HUES6 (cell line): ENCODE data around the gene BTBD17.

ENCODE experiments used
- H3K27ac ChIP-seq: 2 replicates; pipeline ENCODE4 v1.7.0; 2013; ENCODE audit warnings: low read depth, mild to moderate bottlenecking, low read length, inconsistent platforms
- H3K27me3 ChIP-seq: 2 replicates; pipeline ENCODE4 v1.6.1; 2013; ENCODE audit warnings: low read length; ENCODE audit not compliant: control insufficient read depth, insufficient read depth
- H3K36me3 ChIP-seq: 2 replicates; pipeline ENCODE4 v1.6.1; 2013; ENCODE audit warnings: low read length; ENCODE audit not compliant: control insufficient read depth, insufficient read depth
- H3K4me1 ChIP-seq: 2 replicates; pipeline ENCODE4 v1.6.1; 2013; ENCODE audit warnings: low read length; ENCODE audit not compliant: control insufficient read depth, insufficient read depth
- H3K4me3 ChIP-seq: 2 replicates; pipeline ENCODE4 v1.5.1; 2013; ENCODE audit warnings: low read depth, low read length
- H3K9ac ChIP-seq: one replicate; pipeline ENCODE4 v1.6.1; 2013; ENCODE audit warnings: mild to moderate bottlenecking, low read length
- H3K9me3 ChIP-seq: 2 replicates; pipeline ENCODE4 v1.6.1; 2013; ENCODE audit warnings: low read depth, low read length; ENCODE audit not compliant: control insufficient read depth, insufficient read depth

BTBD17 gene

DNA sequence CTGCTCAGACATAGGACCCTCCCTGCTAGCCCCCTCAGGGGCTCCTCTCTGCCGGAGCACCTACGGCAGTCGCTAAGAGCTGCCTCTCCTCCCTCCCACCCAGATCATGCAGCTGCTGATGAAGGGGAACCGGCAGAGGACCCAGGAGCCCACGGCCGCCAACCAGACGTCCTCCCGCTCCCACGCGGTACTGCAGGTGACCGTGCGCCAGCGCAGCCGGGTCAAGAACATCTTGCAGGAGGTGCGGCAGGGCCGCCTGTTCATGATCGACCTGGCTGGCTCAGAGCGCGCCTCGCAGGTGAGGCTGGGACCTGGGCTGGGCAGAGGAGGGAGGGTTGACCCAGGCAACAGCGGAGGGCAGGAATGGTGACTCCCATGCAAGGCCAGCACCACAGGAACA lies 17.0 kb downstream of the BTBD17 start:
- H3K27ac ChIP-seq: no peak overlapping the region
- peaks cover 21% of the 10 kb centered on the region; the same call in 1 of the 2 replicates for H3K27me3 ChIP-seq

GRCh38 chr17:74343526-74344284 lies 18.0 kb downstream of the BTBD17 start:
- Histone ChIP-seq H3K4me3 (no peak overlapping the region), H3K27me3 (peaks cover 13% of the 10 kb centered on the region; the same call in 1 of the 2 replicates), H3K27ac (no peak overlapping the region), H3K9me3 (no peaks in the 10 kb centered on the region), H3K9ac (no peak overlapping the region), H3K4me1 (no peaks in the 10 kb centered on the region; the same call in 1 of the 2 replicates), H3K36me3 (no peaks in the 10 kb centered on the region)

More for the DNA sequence above, 17.0 kb downstream of the BTBD17 start:
- no peak overlapping the region for H3K4me3 ChIP-seq
- no peaks in the 10 kb centered on the region for H3K9me3 ChIP-seq
- no peak overlapping the region for H3K9ac ChIP-seq
- H3K4me1 ChIP-seq: no peaks in the 10 kb centered on the region; the same call in 1 of the 2 replicates
- H3K36me3 ChIP-seq: no peaks in the 10 kb centered on the region

GRCh38 chr17:74343121-74343520 lies 18.5 kb downstream of the BTBD17 start:
- H3K27me3 ChIP-seq: peaks cover 7% of the 10 kb centered on the region; the same call in 1 of the 2 replicates
- no peaks in the 10 kb centered on the region for H3K9me3 ChIP-seq
- H3K4me3 ChIP-seq: no peak overlapping the region
- no peaks in the 10 kb centered on the region for H3K36me3 ChIP-seq
- no peaks in the 10 kb centered on the region; the same call in 1 of the 2 replicates for H3K4me1 ChIP-seq
- H3K9ac ChIP-seq: no peak overlapping the region
- H3K27ac ChIP-seq: no peak overlapping the region

GRCh38 chr17:74342224-74342623 lies 19.4 kb downstream of the BTBD17 start:
- no peak overlapping the region for H3K4me3 ChIP-seq
- H3K9me3 ChIP-seq: no peaks in the 10 kb centered on the region
- no peak overlapping the region for H3K27ac ChIP-seq
- no peaks in the 10 kb centered on the region for H3K36me3 ChIP-seq
- no peaks in the 10 kb centered on the region; the same call in 1 of the 2 replicates for H3K27me3 ChIP-seq
- H3K4me1 ChIP-seq: no peaks in the 10 kb centered on the region; the same call in 1 of the 2 replicates
- no peak overlapping the region for H3K9ac ChIP-seq

- no peaks in the 10 kb centered on the region for H3K9me3 ChIP-seq
- H3K4me3 ChIP-seq: no peak overlapping the region
- no peak overlapping the region for H3K9ac ChIP-seq
- H3K27me3 ChIP-seq: no peaks in the 10 kb centered on the region; the same call in 1 of the 2 replicates
- no peaks in the 10 kb centered on the region for H3K36me3 ChIP-seq
- H3K4me1 ChIP-seq: peaks cover 4% of the 10 kb centered on the region; the same call in 1 of the 2 replicates
- no peak overlapping the region for H3K27ac ChIP-seq
Observed at GRCh38 chr17:74340470-74341023, 21.1 kb downstream of the BTBD17 start.

DNA sequence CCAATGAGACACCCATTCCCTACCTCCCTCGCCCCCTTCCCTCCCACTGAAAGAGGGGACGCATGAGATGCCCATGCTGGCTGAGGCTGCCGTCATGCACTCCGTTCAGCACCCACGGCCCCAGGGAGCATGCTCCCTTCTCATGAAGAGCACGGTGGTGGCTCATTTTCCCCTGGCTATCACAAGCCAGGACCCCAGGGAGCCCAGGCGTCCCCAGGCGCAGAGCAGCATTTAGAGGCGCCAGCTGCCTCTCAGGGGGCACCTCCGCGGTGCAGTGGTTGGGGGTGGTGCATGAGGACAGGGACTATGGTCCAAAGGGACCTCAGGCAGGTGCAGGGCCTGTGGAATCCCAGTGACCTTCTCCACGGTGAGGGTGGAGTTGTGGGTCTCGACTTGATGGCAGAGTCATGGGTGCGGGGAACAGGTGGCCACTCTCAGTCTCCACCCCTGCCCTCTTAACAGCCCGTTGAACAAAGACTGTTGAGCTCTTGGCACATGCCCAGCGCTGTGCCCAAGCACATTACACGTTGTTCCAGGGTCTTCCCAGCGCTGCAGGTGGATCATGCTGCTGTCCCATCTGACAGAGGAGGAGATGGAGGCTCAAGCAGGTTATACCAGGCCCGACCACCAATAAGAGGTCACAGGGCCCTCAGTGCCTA lies 22.0 kb downstream of the BTBD17 start:
- no peak overlapping the region for H3K4me3 ChIP-seq
- no peaks in the 10 kb centered on the region; the same call in 1 of the 2 replicates for H3K27me3 ChIP-seq
- peaks cover 2% of the 10 kb centered on the region; the same call in 1 of the 2 replicates for H3K9me3 ChIP-seq
- no peak overlapping the region for H3K27ac ChIP-seq
- H3K9ac ChIP-seq: no peak overlapping the region
- H3K36me3 ChIP-seq: no peaks in the 10 kb centered on the region
- peaks cover 7% of the 10 kb centered on the region; the same call in 1 of the 2 replicates for H3K4me1 ChIP-seq

GRCh38 chr17:74337834-74338500 lies 23.7 kb downstream of the BTBD17 start:
- Histone ChIP-seq H3K9me3 (peaks cover 9% of the 10 kb centered on the region; the same call in 1 of the 2 replicates), H3K27me3 (no peaks in the 10 kb centered on the region; the same call in 1 of the 2 replicates), H3K9ac (no peak overlapping the region), H3K36me3 (no peaks in the 10 kb centered on the region), H3K27ac (no peak overlapping the region), H3K4me1 (peaks cover 8% of the 10 kb centered on the region; the same call in 1 of the 2 replicates), H3K4me3 (no peak overlapping the region)

DNA sequence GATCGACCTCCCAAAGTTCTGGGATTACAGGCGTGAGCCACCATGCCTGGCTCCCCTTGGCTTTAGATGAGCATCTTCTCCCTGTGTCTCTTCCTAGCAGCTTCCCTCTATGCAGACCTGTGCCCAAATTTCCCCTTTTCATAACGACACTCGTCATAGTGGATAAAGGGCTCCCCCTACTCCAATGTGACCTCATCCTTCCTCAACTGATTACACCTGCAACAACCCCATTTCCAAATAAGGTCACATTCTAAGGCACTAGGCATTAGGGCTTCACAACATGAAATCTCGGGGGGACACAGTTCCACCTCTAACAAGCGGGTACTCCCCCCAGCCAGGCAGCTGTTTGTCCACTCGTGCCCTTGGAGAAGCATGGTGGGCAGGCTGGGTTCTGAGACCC lies 25.4 kb downstream of the BTBD17 start:
- Histone ChIP-seq H3K27me3 (no peaks in the 10 kb centered on the region; the same call in 1 of the 2 replicates), H3K27ac (no peak overlapping the region), H3K4me3 (no peak overlapping the region), H3K4me1 (peaks cover 19% of the 10 kb centered on the region), H3K9ac (no peak overlapping the region), H3K9me3 (peaks cover 9% of the 10 kb centered on the region; the same call in 1 of the 2 replicates), H3K36me3 (no peaks in the 10 kb centered on the region)

DNA sequence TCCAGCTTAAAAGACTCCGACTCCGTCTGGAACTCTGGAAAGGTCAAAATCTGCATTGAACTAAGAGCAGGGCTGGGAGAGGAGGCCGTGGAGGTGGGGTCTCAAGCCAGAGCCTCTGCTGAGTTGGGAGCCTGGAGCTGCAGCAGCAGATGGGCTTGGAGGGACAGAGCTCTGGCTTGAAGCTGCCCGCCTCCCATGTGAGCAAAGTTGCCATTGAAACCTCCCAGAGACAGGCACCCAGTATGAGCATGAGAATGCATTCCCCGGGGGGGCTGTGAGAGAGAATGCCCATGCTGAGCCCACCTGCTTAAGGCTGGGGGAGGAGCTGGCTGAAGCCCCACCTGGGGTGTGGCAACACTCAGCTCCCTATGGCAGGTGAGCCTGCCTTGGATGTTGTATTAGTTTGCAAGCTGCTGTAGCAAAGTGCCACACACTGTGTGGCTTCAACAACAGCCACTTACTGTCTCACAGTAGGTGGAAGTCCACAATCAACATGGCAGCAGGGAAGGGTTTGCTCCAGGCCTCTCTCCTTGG lies 26.1 kb downstream of the BTBD17 start:
- H3K27ac ChIP-seq: no peak overlapping the region
- H3K9ac ChIP-seq: no peak overlapping the region
- H3K9me3 ChIP-seq: peaks cover 9% of the 10 kb centered on the region; the same call in 1 of the 2 replicates

DNA sequence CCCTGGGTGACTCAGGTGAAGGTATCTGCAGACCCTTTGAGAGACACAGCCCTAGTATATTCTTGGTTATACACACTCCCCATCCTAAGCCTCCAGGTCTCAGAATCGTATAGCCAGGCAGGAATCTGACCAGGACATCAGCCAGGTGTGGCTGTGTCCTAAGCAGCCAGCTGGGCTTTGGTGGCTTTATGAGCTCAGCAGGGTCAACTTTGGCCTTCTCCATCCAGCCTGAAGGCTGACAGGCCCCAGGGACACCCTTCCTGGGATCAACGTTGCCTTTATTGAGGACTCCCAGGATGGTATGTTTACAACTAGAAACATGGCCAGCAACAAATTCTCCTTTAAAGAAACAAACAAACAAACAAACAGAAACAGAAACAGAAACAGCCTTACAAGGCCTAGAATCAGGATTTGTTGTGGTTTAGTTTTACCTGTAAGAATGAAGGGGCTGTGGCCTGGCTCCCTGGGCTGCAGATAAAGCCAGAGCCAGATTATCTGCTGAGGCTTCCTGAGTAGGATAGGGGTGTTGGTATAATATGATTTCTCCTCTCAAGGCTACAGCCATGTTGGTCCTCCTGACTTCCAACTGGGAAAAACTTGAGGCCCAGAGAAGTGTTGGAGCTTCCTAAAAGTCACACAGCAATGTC lies 27.2 kb downstream of the BTBD17 start:
- H3K4me1 ChIP-seq: peaks cover 19% of the 10 kb centered on the region
- H3K27me3 ChIP-seq: no peaks in the 10 kb centered on the region; the same call in 1 of the 2 replicates
- no peak overlapping the region for H3K27ac ChIP-seq
- H3K9ac ChIP-seq: no peak overlapping the region
- no peak overlapping the region for H3K4me3 ChIP-seq
- H3K9me3 ChIP-seq: peaks cover 9% of the 10 kb centered on the region; the same call in 1 of the 2 replicates
- H3K36me3 ChIP-seq: no peaks in the 10 kb centered on the region

More for the DNA sequence above, 26.1 kb downstream of the BTBD17 start:
- Histone ChIP-seq H3K27me3 (no peaks in the 10 kb centered on the region; the same call in 1 of the 2 replicates), H3K36me3 (no peaks in the 10 kb centered on the region), H3K4me3 (no peak overlapping the region), H3K4me1 (peaks cover 19% of the 10 kb centered on the region)
